K562 (cell line): ENCODE data around the gene SPTSSA. TPM values are rescaled to one million over a fixed set of nuclear protein-coding genes. Genes with fewer than 3 reads are reported as not detected.

Source experiments
- ARID1B ChIP-seq: fragments of 450-650 bp; IDR thresholded peaks from 2 replicates; pipeline ENCODE4 v1.6.1; 2016; ENCODE audit warnings: antibody characterized with exemption, mild to moderate bottlenecking, inconsistent platforms
- ARNT ChIP-seq, 2 experiments: fragments of 450-650 bp; IDR thresholded peaks; 2 replicates each; pipeline ENCODE4 v1.6.1; 2016; ENCODE audit warnings: mild to moderate bottlenecking in 1 of 2
- CHD4 ChIP-seq: fragments of 200-600 bp; sonication (generic); IDR thresholded peaks from 3 replicates; pipeline ENCODE4 v1.6.1; 2012; ENCODE audit warnings: low read depth, mild to moderate bottlenecking, mixed read lengths, low read length, inconsistent platforms; ENCODE audit not compliant: insufficient read depth, insufficient replicate concordance, poor library complexity, severe bottlenecking
- DNMT1 ChIP-seq: fragments of 450-650 bp; IDR thresholded peaks from 2 replicates; pipeline ENCODE4 v1.6.1; 2016; ENCODE audit warnings: antibody characterized with exemption, mild to moderate bottlenecking
- ETV1 ChIP-seq: fragments of 450-650 bp; conservative IDR thresholded peaks from 2 replicates; pipeline ENCODE4 v1.6.1; 2016; ENCODE audit warnings: missing genetic modification characterization, control low read depth, low read depth, missing compliant biosample characterization
- HCFC1 ChIP-seq: IDR thresholded peaks from 2 replicates; pipeline ENCODE4 v1.6.1; 2012; ENCODE audit warnings: low read depth, low read length, improper control_type of control experiment
- IFI16 ChIP-seq: fragments of 250-450 bp; sonication (Bioruptor Pico); IDR thresholded peaks from 2 replicates; pipeline ENCODE4 v2.1.2; 2022; ENCODE audit warnings: mild to moderate bottlenecking, inconsistent platforms
- MEF2A ChIP-seq: IDR thresholded peaks from 2 replicates; pipeline ENCODE4 v1.6.1; 2011; ENCODE audit warnings: low read depth, mild to moderate bottlenecking, low read length, moderate library complexity; ENCODE audit not compliant: control insufficient read depth
- NBN ChIP-seq: fragments of 450-650 bp; IDR thresholded peaks from 2 replicates; pipeline ENCODE4 v1.6.1; 2016; ENCODE audit warnings: low read depth, mild to moderate bottlenecking
- NR2F6 ChIP-seq: fragments of 450-650 bp; formaldehyde crosslinking; IDR thresholded peaks from 2 replicates; pipeline ENCODE4 v1.4.0; 2020; ENCODE audit warnings: mild to moderate bottlenecking
- RBBP5 ChIP-seq: fragments of 200-600 bp; sonication (generic); IDR thresholded peaks from 2 replicates; pipeline ENCODE4 v1.6.1; 2012; ENCODE audit warnings: borderline replicate concordance, mild to moderate bottlenecking, low read length, control low read depth, inconsistent platforms; ENCODE audit not compliant: insufficient read depth, poor library complexity, severe bottlenecking
- SP1 ChIP-seq: sonication (generic); formaldehyde crosslinking; IDR thresholded peaks from 2 replicates; pipeline ENCODE4 v1.8.1; 2022; ENCODE audit warnings: mild to moderate bottlenecking, missing genetic modification reagents
- SP2 ChIP-seq: IDR thresholded peaks from 2 replicates; pipeline ENCODE4 v1.6.1; 2011; ENCODE audit warnings: mild to moderate bottlenecking, low read depth, low read length, moderate library complexity; ENCODE audit not compliant: poor library complexity, severe bottlenecking; ENCODE audit errors: extremely low read depth
- TRIM28 ChIP-seq: fragments of 450-650 bp; IDR thresholded peaks from 2 replicates; pipeline ENCODE4 v1.6.1; 2017
- XRCC5 ChIP-seq: fragments of 200-400 bp; formaldehyde crosslinking; IDR thresholded peaks from 2 replicates; pipeline ENCODE4 v1.6.1; 2017; ENCODE audit warnings: low read depth, mild to moderate bottlenecking, low read length
- ZNF274 ChIP-seq: IDR thresholded peaks from 2 replicates; pipeline ENCODE4 v1.6.1; 2011; ENCODE audit warnings: low read depth, mild to moderate bottlenecking, low read length, moderate library complexity, borderline replicate concordance
- polyA plus RNA-seq, 8 experiments: library from polyadenylated mRNA; depleted of rRNA in 4 of 8; stranded (reverse) in 5 of 8; unstranded in 3 of 8; fragments of >200 nt; fragmentation: Nextera tagmentation in 2 of 8; fragmentation: Illumina TruSeq in 1 of 8; extraction: Ambion mirVana in 2 of 8; extraction: Trizol in 1 of 8; gene quantifications; 2 replicates each; pipeline versions ENCODE4 v1.2.1 to v1.2.3, GENCODE V29; 2011 to 2014; ENCODE audit warnings: inconsistent platforms in 1 of 8, missing spikeins in 1 of 8
- total RNA-seq, 7 experiments: library from RNA; depleted of rRNA in 6 of 7; stranded (reverse); fragments of >200 nt in 6 of 7; fragmentation: Illumina TruSeq in 2 of 7; extraction: Trizol in 2 of 7; gene quantifications; 2 replicates each; pipeline versions ENCODE4 v1.2.1 to v1.2.3, GENCODE V29; 2011 to 2021; ENCODE audit warnings: low replicate concordance in 1 of 7
- TF ChIP-seq, protein P1 (sequence below), 2 experiments: IDR thresholded peaks in 1 of 2; conservative IDR thresholded peaks in 1 of 2; 2 replicates each; pipeline ENCODE4 v1.6.1; 2016; ENCODE audit warnings: low read depth in 2 of 2, mild to moderate bottlenecking in 1 of 2, missing compliant biosample characterization in 1 of 2, missing genetic modification characterization in 1 of 2, moderate library complexity in 1 of 2
- TF ChIP-seq, protein P2 (sequence below): IDR thresholded peaks from 3 replicates; pipeline ENCODE4 v1.6.1; 2011; ENCODE audit warnings: borderline replicate concordance, mild to moderate bottlenecking; ENCODE audit not compliant: insufficient read length, insufficient read depth
- TF ChIP-seq, protein P3 (sequence below): fragments of 250-450 bp; sonication (Bioruptor Pico); IDR thresholded peaks from 2 replicates; pipeline ENCODE4 v1.8.0; 2022; ENCODE audit warnings: inconsistent platforms
- TF ChIP-seq, protein P4 (sequence below): fragments of 450-650 bp; formaldehyde crosslinking; IDR thresholded peaks from 2 replicates; pipeline ENCODE4 v1.4.0; 2022; ENCODE audit warnings: missing genetic modification characterization

SPTSSA gene
- total and polyA plus RNA-seq, 9 of the 15 experiments (the other 6 are each of a cell fraction or from before 2014, with no cell fraction given), result 6.8 to 35.7 (median 22.0) TPM

DNA sequence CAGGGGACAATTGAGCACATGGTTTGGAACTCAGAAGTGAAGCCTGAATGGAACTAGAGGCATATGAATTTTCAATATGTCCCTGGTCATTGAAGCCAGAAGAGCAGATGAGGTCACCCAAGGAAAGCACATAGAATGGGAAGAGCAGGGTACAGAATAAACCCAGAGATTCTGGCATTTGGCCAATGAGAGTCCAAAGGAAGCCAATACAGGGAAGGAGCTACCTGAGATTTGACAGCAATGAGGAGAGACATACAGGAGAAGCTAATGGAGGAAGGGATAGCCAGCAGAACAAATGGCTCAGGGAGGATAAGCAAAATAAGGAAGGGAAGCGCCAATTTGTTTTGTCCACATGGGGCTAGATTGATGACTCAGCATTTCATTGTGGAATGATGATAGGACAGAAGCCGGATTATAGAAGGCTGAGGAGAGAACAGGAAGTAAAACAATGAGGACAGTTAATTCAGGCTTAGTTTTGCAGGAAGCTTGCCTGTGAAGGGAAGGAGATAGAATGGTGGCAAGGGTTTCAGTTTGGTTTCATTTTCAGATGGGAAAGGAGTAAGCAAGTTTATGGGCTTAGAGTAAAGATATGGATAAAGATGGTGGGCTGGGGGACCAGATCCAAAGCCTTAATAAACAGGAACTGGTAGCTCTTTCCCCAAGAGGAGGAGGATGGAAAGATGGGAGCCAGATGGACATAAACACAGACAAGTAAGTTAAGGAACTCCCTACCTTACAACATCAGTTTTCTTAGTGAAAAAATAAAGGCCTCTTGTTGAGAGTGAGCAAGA, 3.2 kb upstream of the SPTSSA start (continued):
- TF ChIP-seq, protein P1, sequence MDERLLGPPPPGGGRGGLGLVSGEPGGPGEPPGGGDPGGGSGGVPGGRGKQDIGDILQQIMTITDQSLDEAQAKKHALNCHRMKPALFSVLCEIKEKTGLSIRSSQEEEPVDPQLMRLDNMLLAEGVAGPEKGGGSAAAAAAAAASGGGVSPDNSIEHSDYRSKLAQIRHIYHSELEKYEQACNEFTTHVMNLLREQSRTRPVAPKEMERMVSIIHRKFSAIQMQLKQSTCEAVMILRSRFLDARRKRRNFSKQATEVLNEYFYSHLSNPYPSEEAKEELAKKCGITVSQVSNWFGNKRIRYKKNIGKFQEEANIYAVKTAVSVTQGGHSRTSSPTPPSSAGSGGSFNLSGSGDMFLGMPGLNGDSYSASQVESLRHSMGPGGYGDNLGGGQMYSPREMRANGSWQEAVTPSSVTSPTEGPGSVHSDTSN (CRISPR knock-in tag; IDR thresholded peaks at IDR 0.05; ENCODE audit: low read depth), result no peak
- TF ChIP-seq, protein P1 (tag; conservative IDR thresholded peaks at IDR 0.05; ENCODE audit: low read depth), result no peak
- TF ChIP-seq XRCC5 (no peak), TRIM28 (no peak), NR2F6 (CRISPR knock-in tag) (no peak), NBN (peak; percentile 74; the same call in 1 of the 2 replicates), RBBP5 (no peak), ZNF274 (no peak), CHD4 (no peak), MEF2A (no peak), ARID1B (peak; percentile 82), IFI16 (no peak), SP2 (no peak), ARNT (IDR thresholded peaks at IDR 0.05) (peak in 1 of 2 experiments; percentile 75; a peak in 2 of 4 replicates), ETV1 (tag) (peak; percentile 65), HCFC1 (no peak), SP1 (CRISPR knock-in tag) (no peak), DNMT1 (no peak)
- TF ChIP-seq, protein P2, sequence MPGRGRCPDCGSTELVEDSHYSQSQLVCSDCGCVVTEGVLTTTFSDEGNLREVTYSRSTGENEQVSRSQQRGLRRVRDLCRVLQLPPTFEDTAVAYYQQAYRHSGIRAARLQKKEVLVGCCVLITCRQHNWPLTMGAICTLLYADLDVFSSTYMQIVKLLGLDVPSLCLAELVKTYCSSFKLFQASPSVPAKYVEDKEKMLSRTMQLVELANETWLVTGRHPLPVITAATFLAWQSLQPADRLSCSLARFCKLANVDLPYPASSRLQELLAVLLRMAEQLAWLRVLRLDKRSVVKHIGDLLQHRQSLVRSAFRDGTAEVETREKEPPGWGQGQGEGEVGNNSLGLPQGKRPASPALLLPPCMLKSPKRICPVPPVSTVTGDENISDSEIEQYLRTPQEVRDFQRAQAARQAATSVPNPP, result no peak
- TF ChIP-seq, protein P3, sequence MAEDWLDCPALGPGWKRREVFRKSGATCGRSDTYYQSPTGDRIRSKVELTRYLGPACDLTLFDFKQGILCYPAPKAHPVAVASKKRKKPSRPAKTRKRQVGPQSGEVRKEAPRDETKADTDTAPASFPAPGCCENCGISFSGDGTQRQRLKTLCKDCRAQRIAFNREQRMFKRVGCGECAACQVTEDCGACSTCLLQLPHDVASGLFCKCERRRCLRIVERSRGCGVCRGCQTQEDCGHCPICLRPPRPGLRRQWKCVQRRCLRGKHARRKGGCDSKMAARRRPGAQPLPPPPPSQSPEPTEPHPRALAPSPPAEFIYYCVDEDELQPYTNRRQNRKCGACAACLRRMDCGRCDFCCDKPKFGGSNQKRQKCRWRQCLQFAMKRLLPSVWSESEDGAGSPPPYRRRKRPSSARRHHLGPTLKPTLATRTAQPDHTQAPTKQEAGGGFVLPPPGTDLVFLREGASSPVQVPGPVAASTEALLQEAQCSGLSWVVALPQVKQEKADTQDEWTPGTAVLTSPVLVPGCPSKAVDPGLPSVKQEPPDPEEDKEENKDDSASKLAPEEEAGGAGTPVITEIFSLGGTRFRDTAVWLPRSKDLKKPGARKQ (CRISPR knock-in tag), result no peak
- TF ChIP-seq, protein P4, sequence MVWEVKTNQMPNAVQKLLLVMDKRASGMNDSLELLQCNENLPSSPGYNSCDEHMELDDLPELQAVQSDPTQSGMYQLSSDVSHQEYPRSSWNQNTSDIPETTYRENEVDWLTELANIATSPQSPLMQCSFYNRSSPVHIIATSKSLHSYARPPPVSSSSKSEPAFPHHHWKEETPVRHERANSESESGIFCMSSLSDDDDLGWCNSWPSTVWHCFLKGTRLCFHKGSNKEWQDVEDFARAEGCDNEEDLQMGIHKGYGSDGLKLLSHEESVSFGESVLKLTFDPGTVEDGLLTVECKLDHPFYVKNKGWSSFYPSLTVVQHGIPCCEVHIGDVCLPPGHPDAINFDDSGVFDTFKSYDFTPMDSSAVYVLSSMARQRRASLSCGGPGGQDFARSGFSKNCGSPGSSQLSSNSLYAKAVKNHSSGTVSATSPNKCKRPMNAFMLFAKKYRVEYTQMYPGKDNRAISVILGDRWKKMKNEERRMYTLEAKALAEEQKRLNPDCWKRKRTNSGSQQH (CRISPR knock-in tag), result 0 out of 2 replicates have a peak, but pooled peaks have one; percentile 14
